GM19240 (cell line): ENCODE measurements around the gene RNU4-1.
A peak's percentile ranks its signal among the peaks of the same experiment; 100 is the strongest.

Experiments used
- DNase-seq: peaks from one replicate; pipeline ENCODE4 v3.0.0; 2011; ENCODE audit warnings: low spot score; ENCODE audit not compliant: insufficient read length

Gene RNU4-1

GRCh38 chr12:120290609-120291305 is 2.3 kb downstream of the RNU4-1 start:
- no peak for DNase-seq

- no peak for DNase-seq
These were observed 5.5 kb downstream of the RNU4-1 start for GRCh38 chr12:120287491-120287890.

DNA sequence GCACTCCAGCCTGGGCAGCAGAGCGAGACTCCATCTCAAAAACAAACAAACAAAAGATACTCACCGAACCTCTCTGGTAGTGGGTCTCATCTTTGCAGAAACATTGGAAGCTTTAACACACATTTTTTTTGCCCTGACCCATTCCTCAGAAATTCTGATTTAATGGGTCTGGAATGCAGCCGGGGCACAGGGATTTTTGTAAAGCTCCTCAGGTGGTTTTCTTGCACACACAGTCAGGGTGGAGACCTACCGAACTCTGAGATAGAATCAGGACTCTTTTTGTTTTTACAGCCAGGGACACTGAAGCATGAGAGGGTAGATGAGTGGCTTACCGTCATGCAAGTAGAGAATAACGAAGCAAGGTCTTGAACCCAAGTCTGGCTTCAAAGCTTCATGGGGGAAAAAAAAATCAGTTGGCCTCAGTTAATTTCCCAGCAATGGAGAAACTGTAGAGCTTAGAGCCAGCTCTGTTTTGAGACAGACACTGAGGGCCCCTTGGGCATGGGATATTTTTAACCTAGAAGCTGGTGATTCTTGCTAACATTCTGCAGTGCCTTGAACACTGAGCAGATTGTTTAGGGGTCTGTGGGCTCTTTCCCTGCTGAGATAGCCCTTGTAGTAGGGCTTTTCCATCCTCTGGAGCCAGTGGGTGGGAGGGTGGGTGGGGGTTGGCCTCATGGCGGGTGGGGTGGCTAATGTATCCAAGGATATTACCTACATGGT is 6.1 kb downstream of the RNU4-1 start:
- no peak for DNase-seq

GRCh38 chr12:120284381-120284780 is 8.7 kb downstream of the RNU4-1 start:
- DNase-seq: no peak

DNA sequence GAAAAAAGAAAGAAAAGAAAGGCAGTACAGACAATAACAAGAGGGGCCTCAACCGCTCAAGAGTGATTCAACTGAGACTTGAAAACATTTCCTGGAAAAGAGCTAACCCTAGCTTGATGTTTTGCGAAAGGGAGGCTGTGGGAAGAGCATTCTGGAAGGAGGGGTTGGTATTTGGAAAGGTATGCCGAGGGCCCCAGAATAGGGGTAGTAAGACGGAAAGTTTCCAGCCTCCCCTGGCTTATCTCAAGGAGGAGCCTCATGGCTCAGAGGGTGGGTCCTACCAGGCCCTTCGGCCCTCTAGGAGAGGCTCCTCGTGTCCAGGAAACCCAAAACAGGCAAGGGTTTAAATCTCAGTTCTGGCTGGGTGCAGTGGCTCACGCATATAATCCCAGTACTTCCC is 9.7 kb downstream of the RNU4-1 start:
- DNase-seq: no peak

DNA sequence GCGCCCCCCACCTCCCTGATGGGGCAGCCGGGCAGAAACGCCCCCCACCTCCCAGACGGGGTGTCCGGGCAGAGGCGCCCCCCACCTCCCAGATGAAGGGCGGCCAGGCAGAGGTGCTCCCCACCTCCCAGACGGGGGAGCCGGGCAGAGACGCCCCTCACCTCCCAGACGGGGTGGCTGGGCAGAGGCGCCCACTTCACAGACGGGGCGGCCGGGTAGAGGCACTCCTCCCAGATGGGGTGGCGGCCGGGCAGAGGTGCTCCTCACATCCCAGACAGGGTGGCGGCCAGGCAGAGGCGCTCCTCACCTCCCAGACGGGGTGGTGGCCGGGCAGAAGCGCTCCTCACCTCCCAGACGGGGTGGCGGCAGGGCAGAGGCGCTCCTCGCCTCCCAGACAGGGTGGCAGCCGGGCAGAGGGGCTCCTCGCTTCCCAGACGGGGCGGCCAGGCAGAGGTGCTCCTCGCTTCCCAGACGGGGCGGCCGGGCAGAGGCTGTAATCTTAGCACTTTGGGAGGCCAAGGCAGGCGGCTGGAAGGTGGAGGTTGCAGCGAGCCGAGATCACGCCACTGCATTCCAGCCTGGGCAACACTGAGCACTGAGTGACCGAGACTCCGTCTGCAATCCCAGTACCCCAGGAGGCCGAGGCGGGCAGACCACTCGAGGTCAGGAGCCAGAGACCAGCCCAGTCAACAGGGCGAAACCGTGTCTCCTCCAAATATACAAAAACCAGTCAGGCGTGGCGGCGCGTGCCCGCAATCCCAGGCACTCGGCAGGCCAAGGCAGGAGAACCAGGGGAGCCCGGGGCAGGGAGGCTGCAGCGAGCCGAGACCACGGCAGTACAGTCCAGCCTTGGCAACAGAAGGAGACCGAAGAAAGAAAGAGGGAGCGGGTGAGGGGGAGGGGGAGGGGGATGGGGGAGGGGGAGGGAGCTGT is 14.6 kb downstream of the RNU4-1 start:
- no peak for DNase-seq

DNA sequence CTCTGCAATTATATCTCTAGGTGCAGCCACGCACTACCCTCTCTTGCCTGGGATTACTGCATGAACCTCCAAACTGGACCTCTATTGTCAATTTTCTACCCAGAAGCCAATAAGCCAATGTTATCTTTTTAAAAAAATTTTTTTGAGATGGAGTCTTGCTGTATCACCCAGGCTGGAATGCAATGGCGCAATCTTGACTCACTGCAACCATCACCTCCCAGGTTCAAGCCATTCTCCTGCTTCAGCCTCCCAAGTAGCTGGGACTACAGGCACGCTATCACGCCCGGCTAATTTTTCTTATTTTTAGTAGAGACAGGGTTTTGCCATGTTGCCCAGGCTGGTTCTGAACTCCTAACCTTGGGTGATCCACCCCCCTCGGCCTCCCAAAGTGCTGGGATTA is 16.3 kb downstream of the RNU4-1 start:
- no peak for DNase-seq

DNA sequence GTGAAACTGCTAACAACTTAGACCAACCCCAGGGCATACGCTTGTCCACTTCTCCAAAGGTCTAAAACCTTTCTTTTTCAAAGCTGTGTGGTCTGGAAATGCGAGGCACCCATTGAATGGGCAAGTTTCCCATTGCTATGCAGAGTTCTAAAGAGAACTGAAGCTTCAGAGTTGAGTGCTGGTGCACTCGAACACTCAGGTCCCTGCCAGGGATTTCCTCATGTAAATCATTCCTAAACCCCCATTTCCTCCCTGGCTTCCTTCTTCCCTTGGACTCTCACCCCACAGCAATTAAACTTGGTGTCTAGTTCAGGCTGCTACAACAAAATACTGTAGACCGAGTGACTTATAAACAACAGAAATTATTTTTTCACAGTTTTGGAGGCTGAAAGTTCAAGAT is 25.3 kb downstream of the RNU4-1 start:
- DNase-seq: no peak

DNA sequence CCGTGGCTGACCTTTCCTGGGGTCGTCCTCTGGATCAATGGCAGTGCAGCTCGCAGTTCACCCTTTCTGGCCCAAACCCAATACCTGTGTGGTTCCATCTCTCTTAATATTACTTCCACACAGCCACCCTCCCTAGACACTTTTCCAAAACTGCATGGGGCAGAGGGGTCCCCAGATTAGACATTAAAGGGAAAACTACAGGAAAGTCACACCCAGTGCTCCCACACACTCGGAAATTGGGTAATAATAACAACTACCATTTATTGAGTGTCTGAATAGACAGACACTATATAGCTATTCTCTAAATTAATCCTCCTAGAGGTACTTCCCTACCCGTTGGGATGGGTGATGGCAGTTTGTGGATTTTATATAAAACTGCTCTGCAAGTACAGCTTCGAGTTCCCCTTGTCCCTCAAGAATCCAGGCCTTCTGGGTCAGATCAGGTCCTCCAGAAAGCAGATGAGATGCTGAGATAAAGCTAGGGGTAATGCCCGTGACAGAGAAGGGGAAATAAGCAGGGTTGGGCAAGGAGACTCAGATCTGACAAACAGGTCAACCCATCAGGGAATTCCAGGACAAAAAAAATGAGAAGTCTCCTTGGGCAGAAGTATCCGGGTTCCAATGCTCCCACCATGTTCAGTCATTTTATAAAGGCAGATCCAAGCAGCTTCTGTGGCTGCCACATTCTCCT is 26.7 kb downstream of the RNU4-1 start:
- no peak for DNase-seq

- DNase-seq: peak; percentile 76
These were observed 27.4 kb downstream of the RNU4-1 start, which contains the start of gene PXN for GRCh38 chr12:120265473-120266179. PXN (minus strand) TSS chr12:120265730; CDS start chr12:120265629, 101 bp downstream.

DNA sequence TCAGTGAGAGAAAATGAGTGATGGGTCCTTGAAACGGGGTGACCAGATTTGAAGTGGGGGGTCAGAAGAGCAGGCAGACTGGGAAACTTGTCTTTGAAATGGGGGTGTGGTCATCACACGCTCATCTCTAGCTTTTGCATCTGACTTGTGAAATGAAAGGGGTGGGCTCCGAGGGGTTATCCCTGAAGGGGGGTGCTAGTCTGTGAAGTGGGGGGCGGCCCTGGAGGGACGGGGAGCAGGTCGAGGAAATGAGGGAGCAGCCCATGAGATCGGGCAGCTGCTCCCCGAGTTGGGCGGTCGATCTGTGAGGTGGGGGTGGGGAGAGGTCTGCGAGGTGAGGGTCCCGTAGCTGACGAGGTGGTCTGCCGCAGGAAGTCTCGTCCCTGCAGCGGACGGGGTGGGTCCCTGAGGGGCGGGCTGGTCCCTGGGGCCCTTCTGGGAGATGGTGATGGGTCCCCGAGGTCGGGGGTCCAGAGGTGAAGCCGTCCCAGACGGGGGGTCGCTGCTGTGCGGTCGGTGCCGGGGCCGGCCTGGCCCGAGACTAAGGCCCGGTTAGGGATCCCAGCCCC is 28.0 kb downstream of the RNU4-1 start:
- DNase-seq: no peak

DNA sequence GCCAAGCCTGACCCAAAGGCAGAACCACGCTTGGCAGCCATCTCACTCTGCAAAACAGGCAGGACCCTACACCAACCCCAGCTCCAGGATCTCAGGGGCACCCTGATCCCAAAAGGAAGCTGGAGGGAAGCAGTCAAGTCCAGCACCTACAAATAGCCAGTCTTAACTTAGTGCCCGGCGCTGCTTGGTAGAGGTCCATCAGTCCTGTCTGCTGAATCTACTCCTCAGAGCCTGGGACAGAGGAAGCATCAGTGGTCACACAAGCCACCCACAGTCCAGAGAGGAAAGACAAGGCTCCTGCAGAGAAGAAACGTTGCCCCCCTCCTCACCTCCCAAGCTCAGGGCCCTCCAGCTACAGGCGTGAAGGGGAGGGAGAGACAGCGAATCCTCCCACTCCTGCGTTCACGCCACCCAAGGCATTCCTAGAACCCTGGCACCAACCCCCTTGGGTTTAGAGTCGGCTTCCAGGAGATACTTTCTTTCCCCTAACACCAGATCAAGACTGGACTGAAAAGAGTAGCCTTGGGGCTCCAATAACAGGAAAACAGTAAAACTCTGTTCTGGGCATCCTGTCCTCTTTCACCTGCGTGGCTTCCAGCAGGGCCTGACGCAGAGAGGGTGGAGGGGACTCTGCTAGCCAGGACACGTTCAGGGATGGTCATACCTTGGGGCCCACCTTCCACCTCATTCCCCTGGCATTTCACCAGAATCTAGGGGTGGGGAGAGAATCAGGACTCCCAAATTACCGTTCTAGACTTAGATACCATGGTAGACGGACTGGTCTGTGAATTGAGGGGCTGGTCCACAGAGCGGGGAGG is 28.7 kb downstream of the RNU4-1 start:
- DNase-seq: no peak

GRCh38 chr12:120263748-120264085 is 29.3 kb downstream of the RNU4-1 start:
- no peak for DNase-seq

GRCh38 chr12:120262852-120263747 is 29.9 kb downstream of the RNU4-1 start:
- no peak for DNase-seq

- DNase-seq: no peak
These were observed 30.8 kb downstream of the RNU4-1 start for GRCh38 chr12:120261951-120262851.

DNA sequence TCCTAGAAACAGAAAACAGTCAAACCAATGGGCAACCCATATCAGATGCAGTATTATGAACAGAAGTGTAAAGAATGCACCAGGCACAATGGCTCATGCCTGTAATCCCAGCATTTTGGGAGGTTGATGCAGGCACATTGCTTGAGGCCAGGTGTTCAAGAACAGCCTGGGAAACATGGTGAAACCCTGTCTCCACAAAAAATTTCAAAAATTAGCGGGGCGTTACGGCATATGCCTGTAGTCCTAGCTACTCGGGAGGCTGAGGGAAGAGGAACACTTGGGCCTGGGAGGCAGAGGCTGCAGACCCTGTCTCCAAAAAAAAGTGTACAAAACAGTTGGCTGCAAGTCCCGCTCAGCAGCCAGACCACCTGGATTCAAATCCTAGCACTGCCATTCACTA is 32.4 kb downstream of the RNU4-1 start:
- DNase-seq: no peak

DNA sequence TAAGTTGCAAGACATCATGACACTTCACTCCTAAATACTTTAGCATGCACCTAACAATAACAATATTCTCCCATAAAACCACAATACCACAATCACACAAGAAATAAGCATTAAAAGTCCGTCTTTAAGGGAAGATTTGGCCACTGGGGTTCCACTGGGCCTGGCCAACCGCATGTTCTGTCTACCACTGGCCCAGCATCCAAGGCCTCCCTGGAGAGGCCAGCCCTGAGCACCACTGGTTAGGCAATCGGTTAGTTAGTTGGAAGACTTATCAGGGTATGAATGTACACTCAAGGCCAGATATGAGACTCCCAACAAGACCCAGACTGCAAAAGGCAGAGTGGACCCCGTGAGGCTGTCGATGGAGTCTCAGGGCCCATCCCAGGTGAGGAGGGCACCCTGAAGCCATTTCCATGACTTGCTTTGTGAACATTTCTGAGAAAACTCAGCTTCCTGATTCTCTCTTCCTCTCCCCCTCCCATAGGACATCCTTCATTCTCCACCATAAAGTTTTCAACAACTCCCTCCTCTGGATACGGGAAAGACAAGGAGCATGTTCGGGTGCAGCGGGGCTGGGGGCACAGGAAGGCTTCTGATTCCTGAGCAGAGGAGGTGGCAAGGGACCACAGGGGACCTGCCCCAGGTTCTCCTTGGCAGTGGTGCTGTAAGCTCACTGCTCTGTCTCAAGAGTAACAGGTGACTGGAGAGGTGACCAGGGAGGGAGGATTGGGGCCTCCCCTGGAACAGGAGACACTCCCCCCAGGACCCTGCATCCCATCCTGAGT is 33.4 kb downstream of the RNU4-1 start:
- no peak for DNase-seq
